ENCODE measurements around the gene NINJ1.
"Not testable (repeated sequence)": the region's sequence is repeated elsewhere in the genome, so short reads cannot be mapped to it uniquely, and the experiment has no call there.

The NINJ1 gene

DNA sequence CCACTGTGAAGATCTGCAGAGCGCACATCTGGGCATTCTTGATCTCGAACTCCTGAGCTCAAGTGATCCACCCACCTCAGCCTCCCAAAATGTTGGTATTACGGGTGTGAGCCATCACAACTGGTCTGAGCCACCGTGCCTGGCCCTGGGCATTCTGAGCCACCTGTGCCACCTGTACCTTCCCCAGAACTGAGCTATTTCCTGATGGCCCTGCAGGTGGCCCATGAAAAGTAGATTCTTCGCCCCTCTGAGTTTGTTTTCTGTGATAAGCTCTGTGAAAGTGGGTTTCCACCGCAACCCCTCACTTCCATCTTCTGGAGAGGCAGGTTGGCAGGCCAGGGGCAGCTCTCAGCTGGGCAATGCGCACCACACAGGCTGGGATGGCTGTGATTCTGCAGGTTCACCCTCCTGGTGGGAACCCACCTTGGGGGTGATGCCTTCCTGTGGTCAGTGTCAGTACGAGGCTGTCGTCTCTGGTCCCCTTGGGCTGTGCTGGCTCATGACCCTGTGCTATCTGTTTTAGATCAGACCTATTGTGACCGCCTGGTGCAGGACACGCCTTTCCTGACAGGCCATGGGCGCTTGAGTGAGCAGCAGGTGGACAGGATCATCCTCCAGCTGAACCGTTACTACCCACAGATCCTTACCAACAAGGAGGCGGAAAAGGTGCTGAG, 26.8 kb downstream of the NINJ1 start:
- no peak for DNase-seq (ENCODE audit: low spot score)
- no peak for FAIRE-seq

DNA sequence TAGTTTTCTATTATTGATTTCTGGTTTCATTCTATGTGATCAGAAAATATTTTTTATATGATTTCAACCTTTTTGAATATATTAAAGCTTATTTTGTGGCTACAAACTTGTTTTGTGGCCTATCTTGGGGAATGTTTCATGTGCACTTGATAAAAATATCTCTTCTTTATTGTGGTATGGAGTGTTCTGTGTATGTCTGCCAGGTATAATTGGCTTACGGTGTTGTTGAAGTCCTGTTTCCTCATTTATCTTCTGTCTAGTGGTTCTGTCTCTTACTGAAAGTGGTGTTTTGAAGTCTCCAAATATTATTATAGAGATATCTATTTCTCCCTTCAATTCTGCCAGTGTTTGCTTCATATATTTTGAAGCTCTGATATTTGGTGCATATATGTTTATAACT, 28.4 kb downstream of the NINJ1 start:
- FAIRE-seq, result no peak
- no peak for DNase-seq (ENCODE audit: low spot score)

DNA sequence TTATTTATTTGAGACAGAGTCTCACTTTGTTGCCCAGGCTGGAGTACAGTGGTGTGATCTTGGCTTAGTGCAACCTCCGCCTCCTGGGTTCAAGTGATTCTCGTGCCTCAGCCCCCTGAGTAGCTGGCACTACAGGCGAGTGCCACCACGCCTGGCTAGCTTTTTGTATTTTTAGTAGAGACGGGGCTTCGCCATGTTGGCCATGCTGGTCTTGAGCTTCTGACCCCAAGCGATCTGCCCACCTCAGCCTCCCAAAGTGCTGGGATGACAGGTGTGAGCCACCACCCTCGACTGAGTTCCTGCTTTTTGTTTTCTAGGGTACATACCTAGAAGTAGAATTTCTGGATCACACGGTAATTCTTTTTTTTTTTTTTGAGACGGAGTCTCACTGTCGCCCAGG, 33.0 kb downstream of the NINJ1 start:
- not testable (repeated sequence) for DNase-seq (ENCODE audit: low spot score); FAIRE-seq

DNA sequence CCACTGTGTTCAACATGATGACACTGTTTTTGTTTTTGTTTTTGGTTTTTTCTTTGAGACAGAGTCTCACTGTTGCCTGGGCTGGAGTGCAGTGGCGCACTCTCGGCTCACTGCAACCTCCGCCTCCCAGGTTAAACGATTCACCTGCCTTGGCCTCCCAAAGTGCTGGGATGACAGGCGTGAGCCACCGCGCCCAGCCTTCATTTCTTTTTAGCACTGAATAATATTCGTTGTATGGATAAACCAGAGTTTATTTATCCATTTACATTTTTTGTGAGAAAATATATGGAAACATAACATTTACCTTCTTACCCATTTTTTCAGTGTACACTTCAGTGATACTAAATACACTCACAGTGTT, 33.8 kb downstream of the NINJ1 start:
- no peak for DNase-seq (ENCODE audit: low spot score)
- FAIRE-seq, result no peak

DNA sequence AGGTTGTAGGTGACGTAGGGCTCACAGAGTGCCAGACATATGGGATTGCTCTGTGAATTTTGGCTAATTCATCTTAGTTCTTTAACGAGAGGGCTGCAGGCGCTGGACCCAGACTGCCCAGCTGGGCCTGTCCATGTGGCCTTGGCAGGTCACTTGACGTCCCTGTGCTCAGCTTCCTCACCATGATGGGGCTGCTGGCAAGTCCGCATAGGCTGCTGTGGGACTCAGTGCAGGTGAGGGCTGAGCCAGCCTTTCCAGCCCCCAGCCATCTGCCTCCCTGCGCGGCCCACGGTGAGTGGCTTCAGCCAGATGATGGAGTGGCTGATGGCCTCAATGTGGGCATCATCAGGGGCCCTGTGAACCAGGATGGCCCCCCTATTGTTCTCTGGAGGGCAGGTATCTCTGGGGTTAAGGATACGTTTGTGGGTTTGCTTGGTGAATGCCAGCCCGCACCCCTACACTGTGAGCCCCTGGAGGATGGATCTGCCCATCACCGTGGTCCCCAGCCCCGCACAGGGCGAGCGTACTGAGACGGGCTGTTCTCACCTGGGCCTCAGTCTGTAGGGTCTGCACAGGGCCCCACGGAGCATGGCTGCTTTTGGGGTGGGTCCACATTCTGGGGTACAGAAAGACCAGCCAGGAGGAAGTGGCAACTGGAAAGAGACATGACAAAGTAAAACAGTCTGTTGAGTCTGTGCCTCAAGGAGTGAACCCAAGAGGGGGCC, 34.3 kb downstream of the NINJ1 start:
- DNase-seq (ENCODE audit: low spot score), result no peak
- no peak for FAIRE-seq

DNA sequence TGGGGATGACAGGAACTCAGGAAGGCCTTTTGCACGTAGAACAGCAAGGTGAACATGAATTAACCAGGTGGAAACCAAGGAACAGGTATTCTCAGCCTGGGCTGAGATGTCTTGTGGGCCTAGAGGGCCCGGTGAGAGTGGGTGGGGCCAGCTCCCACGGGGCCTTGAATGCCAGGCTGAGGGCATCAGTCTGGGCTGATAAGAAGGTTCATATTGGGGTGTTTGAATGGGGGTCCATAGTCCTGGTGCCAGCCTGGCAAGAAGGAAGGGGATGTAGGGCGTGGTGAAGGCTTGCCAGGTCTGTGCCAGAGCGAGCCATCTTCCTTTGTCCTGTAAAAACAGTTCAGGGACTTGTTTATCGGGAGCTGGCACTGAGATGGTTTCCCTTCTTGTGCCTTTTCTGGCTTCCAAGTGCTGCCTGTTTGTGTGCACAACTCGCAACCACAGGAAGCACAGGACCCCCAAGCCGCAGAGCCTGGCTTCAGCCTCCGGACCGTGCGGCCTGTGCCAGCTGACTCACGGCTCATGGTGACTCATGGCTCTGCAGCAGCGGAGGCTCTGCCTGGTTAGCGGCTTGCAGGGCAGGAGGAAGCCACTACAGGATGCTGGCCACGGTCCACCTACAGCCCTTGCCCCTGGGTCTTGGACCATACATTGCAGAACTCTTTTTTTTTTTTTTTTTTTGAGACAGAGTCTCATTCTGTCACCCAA, 35.7 kb downstream of the NINJ1 start:
- FAIRE-seq (no peak), DNase-seq (ENCODE audit: low spot score) (peak; percentile 92)

DNA sequence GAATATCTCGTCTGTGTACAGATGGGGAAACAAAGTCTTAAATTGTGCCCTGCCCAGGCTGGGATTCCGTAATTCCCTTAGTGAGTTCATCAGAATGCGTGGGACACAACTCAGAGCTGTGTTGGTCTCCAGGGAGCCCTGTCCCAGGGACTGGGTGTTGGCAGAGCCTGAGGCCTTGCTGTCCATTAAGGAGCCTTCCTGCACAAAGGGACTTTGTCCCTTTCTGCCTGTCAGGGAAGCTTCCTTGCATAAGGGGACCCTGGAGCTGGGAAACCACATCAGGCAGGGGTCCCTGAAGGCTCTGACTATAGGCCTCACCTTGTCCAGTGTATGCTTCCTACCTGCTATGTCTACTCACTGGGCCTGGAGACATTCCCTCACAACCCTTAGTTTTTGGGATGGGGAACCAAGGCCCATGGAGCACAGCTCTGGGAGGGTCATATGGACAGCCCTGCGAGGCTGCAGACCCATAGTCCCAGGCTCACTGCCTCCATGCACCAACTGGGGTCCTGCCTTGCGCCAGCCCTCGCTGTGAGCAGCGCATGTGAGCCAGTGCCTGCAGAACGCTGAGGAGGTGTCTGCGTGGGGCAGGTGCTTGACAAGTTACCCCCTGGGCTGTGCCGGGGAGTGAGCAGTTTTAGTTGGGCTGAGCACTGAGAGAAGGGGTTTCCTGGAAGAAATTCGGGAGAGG, 36.4 kb downstream of the NINJ1 start:
- no peak for FAIRE-seq

DNA sequence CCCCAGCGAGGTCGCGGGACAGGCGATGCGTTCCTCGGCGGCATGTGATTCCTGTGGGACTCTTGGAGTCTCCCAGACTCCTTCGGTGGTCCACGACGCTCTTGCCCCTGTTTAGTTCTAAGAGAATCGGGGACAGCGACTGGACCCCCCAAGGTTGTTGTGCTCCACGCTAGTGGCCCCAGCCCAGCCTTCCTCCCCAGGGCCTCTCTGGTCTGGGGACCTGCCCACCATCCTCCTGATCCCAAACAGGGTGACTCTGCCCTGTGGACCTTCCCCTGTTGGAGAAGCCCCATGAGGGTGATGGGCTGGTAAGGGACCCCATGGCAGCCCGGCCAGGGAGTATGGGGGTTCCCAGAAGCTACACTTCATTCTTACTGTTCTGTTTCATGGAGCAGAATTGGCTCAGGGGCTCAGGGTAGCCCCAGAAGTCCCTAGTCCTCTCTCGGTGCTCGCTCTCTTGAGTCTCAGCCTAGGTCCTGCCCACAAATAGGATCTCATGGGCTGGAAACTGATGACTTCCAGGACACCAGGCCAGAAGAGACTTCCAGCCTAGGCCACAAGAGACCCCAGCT, 37.2 kb downstream of the NINJ1 start:
- no peak for DNase-seq (ENCODE audit: low spot score)
- no peak for FAIRE-seq

More for the DNA sequence above, 36.4 kb downstream of the NINJ1 start:
- no peak for DNase-seq (ENCODE audit: low spot score)

DNA sequence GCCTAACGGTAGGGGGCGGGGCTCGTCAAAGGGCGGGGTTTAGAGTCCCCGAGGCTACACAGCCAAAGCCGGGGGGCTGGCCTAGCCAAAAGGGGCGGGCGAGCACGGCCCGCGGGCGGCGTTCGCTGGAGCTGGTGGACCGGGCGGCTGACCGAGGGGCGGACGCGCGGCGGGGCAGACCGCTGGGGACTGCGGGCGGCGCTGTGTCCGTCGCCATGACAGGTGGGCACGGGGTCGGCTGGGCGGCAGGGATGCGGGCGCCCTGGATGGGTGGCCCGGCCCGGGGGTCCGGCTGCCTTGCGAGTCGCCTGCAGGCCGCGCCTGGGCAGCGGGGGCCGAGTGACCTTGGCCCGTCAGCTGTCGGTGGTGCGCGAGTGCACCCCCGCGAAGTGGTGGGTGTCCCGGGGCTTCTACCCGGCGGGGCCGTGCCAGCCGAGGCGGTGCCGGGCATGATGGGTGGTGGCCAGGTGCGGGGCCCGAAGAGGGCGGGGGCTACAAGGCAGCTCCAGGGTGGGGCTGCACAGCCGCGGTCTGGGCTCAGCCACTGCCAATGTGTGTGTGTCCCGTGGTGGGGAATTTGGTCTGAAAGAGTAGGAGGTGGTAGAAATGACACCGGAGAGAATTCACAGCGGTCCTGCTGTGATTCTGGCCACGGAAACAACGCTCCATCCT, 37.8 kb downstream of the NINJ1 start, which contains the start of gene CARD19:
TSS of gene CARD19 (plus strand) at position 87 of the 672 bp plus-strand sequence. CDS start at position 216, 129 bp downstream.
- peak; percentile 44 for FAIRE-seq
- DNase-seq (ENCODE audit: low spot score), result peak; percentile 55

DNA sequence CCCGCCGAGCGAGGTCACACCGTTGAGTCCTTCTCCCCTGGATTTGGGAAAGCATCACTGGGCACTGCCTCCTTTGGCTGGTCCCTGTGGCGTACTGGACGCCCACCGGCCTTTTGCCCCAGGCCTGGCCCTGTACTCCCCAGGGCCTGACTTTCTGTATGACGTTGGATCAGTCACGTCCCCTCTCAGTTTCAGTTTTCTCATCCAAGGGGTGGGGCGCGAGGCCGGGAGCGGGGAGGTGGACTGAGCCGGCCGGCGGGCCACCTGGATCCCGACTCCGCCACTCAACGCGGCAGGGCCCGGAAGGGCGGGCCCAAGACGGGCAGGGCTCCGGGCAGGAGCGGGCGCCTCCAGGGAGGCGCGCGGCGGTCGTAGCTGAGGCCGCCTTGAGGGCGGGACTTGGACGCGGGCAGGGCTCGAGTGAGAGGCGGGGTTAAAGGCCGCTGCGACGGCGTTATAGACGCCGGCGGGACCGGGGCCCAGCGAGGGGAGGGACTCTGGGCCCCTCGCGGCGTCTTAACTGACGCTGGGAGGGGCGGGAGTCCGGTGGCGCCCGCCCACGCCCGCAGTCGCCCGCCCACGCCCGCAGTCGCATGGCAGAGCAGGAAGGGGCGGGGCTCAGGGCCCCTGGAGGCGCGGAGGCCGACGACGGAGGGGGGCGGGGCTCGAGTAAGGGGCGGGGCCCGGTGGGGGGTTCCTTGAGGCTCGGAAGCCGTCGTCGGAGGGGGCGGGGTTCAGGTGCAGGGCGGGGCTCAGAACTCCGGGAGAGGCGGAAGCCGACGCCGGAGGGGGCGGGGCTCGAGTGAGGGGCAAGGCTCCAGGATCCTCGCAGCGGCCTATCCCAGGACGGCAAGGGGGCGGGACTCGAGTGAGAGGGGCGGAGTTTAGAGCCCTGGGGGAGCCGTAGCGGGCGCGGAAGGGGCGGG, 38.6 kb downstream of the NINJ1 start:
- DNase-seq (ENCODE audit: low spot score), result peak; percentile 99
- peak; percentile 46 for FAIRE-seq

DNA sequence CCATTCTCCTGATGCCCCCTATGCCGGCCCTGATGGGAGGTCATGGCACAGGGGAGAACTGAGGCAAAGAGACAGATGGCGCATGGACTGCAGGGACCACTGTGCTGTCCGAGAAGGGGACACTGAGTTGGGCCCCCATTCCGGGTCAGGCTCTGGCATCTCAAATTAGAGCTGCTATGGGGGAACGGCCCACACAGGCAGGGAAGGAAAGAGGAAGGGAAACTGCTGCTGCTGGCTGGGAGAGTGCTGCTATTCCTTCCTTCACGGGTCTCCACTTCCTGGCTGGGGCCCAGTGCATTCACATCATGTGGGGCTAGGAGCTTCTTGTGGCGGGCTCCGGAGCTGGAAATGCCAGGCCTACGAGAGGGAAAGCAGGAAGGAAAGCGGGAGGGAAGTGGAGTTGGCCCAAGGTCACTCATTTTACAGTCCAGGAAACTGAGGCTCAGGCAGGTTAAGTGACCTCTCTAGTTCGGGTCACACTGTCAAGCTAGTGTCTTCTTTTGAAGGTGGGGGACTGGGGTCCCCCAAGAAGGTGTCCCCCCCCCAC, 39.3 kb downstream of the NINJ1 start:
- FAIRE-seq, result no peak
- no peak for DNase-seq (ENCODE audit: low spot score)

DNA sequence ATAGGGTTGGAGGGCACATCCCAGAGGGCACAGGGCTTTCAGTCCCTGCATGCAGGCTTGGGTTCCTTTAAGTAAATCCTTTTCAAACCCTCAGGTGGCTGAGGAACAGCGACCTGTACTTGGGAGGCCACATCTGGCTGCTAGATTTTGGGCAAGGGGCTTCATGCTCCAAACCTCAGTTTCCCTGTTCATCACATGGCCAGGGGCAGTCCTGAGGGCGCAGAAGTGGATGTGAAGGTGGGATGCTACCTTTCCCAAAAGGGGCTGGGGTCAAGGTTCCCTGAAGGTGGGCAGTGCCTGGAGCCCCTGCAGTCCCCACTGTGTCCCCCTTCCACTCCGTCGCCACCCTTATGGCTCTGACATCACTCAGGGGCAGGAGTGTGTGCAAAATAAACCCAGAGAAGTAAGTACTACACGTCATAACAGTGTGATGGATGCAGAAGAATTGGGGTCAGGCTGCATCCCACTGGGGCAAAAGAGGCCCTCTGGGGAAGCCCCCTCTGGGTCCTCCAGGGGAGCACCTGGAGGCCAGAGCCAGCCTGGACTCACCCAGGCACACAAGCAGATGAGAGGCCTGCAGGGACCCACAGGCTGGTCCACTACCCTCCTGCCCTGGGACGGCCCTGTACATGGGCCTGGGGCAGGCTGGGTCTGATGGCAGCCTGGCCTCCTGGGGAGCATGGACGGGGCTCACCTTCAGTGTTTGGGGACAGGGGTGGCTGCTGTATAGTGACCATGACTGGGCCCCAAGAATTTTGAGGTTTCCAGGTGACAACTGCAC, 40.0 kb downstream of the NINJ1 start:
- no peak for DNase-seq (ENCODE audit: low spot score)
- no peak for FAIRE-seq

DNA sequence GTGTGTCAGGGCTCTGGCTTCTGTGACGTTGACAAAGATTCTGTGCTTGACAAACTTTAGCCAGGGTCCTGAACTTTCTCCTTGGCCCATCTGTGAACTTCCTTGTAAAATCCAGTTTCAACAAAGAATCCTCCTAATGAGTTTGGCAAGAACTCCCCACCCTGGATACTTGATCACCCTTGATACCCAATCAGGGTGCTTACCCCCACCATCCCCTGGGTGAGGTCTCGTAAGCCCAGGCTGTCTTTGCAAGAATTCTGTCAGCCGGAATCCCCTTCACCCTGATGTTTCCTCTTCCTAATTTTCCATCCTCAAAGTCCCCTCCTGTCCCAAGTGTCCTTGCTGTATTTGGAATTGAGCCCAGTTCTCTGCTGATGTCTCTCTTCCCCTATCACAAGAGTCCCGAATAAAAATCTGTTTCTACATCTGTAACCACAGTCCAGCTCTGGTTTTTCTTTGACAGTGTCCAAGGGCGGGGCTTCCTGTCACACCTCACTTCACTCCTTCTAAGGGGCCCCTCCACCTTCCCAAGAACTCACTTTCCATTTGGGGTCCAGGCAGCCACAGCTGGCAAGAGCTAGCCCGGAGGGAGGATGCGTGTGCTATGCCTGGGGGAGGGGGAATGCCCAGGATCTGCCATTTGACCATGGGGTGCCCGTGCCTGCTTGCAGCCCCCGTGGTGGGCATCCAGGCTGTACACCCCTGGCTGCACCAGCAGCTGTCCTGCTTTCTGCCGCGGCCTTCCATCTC, 40.7 kb downstream of the NINJ1 start:
- DNase-seq (ENCODE audit: low spot score), result no peak
- FAIRE-seq, result no peak

DNA sequence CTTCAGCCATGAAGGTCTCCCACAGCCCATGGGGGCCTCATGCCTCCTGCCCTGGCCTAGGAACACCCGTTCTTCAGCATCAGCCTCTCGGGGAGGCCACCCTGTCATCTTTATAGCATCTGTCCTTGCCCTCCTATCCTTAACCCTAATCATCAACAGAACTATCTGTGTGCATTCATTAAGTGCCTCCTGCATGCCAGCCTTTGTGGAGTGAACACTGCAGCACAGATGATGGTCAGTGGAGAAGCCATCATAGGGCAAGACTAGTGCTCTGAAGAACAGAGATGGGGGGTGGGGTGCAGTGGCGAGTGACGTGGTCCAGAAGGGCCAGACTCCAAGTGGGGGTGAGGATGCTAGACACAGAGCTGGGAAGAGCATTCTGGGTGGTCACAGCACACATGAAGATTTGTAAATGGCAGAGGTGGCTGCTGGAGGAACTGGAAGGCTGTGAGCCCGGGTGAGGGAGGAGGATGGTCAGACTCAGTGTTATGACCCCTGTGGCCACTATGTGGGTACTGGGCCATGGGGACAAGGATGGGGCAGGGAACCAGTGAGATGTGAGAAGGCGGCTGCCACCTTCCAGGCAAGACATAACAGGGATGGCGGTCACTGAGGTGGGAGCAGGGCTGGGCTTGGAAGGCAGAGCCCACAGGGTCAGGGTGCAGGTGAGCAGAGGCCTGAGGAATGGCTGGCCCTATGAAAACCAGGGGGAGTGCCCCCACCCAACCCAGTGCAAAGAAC, 41.6 kb downstream of the NINJ1 start:
- FAIRE-seq, result peak; percentile 17
- no peak for DNase-seq (ENCODE audit: low spot score)

DNA sequence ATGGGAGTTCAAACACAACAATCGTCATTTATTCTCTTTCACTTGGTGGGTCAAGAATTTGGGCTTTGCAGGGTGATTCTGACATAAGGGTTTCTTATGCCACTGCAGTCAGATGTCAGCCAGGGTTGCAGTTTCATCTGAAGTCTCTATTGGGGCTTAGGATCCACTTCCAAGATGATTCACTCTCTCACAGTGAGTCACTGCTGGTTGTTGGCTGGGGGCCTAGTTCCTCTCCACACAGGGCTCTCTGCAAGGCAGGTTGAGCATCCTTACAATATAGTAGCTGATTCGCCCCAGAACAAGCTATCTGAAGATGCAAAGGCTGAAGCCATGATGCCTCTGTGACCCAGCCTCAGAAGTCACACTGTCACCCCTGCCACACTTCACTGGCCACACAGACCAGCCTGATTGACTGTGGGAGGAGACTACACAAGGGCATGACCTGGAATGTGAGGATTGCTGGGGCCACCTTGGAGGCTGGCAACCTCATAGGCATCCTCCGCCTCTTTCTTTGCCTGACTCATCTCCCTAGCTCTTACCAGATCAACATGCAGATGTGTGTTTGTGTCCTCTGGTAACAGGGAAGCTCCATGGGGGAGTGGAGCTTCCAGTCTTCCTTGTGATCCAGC, 42.5 kb downstream of the NINJ1 start:
- no peak for FAIRE-seq
- peak; percentile 72 for DNase-seq (ENCODE audit: low spot score)

DNA sequence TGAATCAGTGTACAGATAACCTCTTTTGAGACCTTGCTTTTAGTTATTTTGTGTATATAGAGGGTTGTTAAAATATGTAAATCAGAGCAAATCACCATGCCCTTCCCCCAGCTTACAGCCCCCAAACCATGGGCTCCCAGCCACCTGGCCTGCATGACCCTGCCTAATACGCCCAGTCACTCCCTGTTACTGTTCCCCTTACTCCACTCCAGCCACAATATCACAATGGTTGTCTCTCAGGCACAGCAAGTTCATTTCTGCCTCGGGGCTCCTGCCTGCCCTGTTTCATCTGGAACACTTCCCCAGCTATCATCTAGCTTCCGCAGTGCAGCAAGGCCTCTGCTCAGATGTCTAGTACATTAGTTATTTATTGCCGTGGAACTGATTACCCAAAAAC, 43.0 kb downstream of the NINJ1 start:
- FAIRE-seq (no peak), DNase-seq (ENCODE audit: low spot score) (no peak)
